ENCODE measurements around the gene COA1. TPM values are rescaled to one million over a fixed set of nuclear protein-coding genes. Genes with fewer than 3 reads are reported as not detected.

The COA1 gene
- total and polyA plus RNA-seq, 9 of the 15 experiments (the other 6 are each of a cell fraction or from before 2014, with no cell fraction given): 98.9 to 463 (median 181) TPM

DNA sequence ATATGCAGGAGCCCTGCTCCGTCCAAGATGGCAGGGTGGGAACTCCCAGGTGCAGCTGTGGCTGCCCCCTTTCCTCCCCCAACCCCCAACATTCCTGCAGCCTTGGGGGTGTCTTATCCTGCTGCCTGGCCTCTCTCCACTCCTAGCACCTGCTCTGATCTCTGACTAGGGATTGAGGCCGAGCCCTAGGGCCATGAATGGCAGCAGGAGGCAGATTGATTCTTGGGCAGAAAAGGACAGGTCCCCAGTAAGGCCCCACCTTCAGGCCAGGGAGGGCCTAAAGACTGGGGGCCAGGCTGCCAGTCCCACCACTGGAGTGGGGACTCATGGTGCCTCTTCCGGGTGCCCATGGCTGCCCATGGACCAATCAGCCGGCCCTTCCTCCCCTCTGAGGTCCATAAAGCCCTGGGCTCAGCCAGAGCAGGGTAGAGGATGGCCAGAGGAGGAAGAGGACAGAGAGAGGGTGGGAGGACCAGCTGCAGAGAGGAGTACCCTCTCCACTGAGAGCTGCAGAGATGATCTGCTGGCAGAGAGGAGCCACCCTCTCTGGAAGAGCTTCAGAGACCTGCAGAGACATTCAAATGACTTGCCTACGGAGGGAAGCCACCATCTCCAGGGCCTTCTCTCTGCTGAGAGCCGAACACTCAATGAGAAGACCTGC lies 8.3 kb upstream of the COA1 start (continued):
- TF ChIP-seq, protein P1, sequence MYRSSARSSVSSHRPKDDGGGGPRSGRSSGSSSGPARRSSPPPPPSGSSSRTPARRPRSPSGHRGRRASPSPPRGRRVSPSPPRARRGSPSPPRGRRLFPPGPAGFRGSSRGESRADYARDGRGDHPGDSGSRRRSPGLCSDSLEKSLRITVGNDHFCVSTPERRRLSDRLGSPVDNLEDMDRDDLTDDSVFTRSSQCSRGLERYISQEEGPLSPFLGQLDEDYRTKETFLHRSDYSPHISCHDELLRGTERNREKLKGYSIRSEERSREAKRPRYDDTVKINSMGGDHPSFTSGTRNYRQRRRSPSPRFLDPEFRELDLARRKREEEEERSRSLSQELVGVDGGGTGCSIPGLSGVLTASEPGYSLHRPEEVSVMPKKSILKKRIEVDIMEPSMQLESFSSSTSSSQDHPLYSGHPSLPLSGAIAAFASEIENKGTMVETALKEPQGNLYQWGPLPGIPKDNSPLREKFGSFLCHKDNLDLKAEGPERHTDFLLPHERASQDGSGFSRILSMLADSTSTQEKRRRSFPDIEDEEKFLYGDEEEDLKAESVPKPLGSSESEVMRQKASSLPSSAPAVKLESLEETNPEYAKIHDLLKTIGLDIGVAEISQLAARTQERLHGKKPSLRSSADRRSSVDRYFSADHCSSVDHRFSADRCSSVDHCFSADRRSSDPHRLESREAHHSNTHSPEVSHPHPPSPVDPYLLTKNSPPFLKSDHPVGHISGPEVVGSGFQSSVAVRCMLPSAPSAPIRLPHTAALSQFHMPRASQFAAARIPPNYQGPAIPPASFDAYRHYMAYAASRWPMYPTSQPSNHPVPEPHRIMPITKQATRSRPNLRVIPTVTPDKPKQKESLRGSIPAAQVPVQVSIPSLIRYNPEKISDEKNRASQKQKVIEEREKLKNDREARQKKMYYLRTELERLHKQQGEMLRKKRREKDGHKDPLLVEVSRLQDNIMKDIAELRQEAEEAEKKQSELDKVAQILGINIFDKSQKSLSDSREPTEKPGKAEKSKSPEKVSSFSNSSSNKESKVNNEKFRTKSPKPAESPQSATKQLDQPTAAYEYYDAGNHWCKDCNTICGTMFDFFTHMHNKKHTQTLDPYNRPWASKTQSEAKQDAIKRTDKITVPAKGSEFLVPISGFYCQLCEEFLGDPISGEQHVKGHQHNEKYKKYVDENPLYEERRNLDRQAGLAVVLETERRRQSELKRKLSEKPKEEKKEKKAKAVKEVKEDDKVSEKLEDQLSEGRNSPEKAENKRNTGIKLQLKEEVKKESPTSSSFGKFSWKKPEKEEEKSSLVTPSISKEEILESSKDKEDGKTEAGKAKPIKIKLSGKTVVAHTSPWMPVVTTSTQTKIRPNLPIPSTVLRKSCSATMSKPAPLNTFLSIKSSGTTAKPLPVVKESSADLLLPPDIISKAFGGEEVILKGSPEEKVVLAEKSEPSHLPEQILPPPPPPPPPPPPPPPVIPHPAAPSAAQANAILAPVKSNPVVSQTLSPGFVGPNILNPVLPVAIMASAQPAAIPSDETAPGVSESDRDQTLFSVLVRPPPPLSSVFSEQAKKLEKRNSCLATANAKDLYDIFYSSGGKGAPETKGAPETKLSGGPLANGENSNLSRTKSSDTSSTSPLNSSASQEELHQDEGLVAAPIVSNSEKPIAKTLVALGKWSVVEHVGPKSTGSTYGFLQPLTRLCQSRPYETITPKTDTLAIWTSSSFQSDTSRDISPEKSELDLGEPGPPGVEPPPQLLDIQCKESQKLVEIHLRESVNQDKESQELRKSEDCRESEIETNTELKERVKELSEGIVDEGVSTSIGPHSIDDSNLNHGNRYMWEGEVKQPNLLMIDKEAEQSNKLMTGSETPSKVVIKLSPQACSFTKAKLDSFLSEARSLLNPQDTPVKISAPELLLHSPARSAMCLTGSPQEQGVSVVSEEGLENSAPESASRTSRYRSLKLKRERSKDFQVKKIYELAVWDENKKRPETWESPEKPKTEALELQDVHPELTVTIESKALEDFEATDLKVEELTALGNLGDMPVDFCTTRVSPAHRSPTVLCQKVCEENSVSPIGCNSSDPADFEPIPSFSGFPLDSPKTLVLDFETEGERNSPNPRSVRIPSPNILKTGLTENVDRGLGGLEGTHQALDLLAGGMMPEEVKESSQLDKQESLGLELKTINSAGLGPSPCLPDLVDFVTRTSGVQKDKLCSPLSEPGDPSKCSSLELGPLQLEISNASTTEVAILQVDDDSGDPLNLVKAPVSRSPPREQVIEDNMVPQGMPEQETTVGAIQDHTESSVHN (IDR thresholded peaks at IDR 0.05; ENCODE audit: borderline replicate concordance in 1 of 2, low read depth in 1 of 2): no peak
- no peak for TF ChIP-seq ZNF253 (CRISPR knock-in tag; conservative IDR thresholded peaks at IDR 0.05)
- TF ChIP-seq, protein P2, sequence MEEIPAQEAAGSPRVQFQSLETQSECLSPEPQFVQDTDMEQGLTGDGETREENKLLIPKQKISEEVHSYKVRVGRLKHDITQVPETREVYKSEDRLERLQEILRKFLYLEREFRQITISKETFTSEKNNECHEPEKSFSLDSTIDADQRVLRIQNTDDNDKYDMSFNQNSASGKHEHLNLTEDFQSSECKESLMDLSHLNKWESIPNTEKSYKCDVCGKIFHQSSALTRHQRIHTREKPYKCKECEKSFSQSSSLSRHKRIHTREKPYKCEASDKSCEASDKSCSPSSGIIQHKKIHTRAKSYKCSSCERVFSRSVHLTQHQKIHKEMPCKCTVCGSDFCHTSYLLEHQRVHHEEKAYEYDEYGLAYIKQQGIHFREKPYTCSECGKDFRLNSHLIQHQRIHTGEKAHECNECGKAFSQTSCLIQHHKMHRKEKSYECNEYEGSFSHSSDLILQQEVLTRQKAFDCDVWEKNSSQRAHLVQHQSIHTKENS (CRISPR knock-in tag; IDR thresholded peaks at IDR 0.05): no peak
